GM10847 (cell line): Measurements from ENCODE around the gene JMJD7.

ENCODE experiments used
- POLR2A ChIP-seq: IDR thresholded peaks from 2 replicates; pipeline ENCODE4 v1.6.1; 2011; ENCODE audit not compliant: insufficient read length; ENCODE audit errors: extremely low read depth

JMJD7 gene

DNA sequence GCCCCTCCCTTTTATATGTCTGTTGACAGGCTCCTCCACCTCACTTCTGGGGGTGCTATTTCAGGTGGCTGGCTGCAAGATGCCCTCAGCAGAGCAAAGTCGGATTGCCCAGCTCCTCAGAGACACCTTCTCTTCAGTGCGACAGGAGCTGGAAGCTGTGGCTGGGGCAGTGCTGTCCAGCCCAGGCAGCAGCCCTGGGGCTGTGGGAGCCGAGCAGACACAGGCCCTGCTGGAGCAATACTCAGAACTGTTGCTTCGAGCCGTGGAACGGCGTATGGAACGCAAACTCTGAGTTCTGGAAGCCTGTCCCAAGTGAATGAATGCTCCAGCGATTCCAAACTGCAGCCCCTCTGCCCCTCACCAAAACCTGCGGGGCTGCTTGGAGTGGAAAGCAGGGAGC is 2.7 kb upstream of the JMJD7 start:
- TF ChIP-seq POLR2A, result no peak

DNA sequence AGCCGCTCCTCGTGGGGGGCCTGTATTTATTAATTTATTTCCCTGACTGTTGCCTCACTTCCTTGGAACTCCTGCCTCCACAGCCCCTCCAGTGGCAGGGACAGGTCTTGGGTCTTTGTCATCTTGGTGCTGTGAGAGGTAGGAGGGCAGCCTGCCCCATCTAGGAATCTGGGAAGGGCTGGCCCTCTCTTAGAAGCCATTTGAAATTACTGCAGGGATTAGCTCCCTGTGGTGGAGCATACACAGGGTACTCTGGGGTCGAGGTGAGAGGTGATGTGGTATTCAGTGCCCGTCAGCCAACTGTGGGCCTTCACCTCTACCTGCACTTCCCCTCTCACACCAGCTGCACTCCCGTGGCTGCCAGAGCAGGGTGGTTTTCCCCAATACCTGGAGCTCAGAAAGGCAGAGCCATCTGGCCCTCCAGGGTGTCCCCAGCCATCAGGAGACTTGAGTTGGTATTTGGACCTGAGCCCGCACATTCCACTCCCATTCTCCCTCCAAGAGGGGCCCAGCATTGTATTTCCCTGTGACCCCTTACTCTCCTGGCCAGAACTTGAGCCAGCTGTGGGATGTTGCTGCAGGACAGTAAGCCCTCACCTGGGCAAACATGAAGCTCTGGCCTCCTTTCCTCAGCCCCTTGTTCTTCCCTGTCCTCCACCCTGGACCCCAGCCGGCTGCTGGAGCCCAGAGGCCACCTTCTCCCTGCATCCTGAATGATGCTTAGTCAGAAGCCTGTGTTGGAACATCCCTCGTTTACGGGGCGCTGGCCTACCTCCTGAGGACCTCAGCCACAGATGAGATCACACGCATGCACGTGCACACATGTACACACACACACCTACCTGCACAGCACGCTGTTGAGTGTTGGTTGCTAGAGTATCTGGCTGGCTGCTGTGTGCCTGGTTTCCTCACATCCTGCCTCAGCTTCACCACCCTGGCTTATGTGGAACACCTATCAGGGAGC is 2.0 kb upstream of the JMJD7 start:
- no peak for TF ChIP-seq POLR2A

DNA sequence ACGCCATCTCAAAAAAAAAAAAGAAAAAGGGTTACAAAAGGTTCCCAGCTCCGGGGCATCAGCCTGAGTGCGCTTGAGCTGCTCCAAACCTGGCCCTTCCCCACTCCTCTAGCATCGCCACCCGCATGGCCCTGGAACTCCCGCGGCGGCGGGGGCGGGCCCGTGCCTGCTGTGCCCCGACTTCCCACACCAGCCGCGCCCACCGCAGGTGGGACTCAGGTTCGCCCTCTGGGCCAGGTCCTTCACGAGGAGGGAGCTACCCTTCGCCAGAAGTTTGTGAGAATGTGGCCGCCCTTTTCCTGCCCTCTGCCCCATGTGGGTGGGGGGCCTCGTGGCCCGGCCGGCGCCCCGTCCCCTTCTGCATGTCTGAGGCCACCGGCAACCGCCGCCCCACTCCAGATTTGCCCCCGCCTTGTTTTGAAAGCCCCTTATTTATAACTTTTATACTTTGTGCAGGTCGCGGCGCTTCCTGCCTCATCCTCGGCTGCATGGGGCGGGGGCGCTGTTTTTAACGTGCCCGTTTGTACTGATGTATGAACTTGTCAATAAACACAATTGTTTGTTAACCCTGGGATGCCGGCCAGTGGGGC is 507 bp upstream of the JMJD7 start:
- TF ChIP-seq POLR2A, result no peak

DNA sequence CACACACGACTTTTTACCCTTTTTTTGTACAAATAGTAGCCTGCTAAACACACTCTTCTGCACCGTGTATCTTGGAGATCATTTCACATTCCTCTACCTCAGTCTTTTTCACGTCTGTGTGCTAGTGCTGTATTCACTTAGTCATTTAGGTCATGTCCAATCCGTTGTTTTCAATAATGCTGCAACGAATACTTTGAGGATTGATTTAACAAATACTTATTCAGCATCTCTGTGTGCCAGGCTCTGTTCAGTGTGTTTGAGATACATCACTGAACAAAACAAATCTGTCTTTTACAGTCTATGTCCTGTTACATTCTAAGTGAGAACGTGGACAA is 882 bp downstream of the JMJD7 start:
- TF ChIP-seq POLR2A, result no peak

DNA sequence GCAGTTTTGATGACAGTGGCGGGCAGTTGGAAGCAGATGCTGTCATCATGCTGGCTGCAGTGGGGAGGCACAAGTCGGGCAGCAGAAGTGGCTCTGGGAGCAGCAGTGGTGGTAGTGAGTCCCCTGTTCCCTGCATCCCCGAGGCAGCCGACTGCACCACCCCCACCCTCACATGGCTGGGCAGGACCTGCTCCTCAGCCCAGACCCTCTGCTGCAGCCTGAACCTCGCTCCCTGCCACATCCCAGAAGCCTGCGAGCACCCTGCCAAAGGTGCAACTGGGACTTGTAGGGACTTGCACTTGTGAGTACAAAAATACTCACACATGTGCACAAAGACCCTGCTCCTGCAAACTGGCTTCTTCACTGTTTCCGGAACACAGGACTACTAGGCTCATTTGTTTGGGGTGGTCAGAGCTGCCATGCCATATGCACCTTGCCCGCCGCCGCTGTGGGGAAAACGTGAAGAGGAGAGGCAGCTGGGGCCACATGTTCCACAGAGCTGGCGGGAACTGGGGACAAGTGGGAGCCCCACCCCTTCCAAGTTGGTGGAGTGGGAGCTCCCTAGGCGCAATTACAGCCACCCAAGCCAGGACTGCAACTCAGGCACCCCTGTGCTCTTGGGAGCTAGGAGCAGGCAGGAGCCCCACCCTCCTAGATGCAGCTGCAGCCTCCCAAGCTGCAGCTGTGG is 2.2 kb downstream of the JMJD7 start:
- no peak for TF ChIP-seq POLR2A

DNA sequence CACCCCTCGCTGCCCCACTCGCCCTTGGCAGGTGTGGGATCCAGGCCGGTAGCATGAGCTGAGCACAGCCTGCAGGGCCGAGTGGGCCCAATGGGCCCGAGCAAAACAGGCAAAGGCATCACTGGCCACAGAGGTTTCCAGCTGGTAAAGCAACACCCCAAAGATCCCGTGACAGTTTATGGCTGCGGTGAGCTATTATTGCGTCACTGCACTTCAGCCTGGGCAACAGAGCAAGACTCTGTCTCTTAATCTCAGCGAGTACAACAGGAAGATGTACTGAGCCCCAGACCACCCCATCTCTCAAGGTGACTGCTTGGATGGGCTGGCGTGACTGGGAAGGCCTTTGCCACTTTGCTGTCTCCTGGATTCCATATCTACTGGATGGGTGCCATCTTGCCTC is 4.3 kb downstream of the JMJD7 start:
- TF ChIP-seq POLR2A, result no peak

DNA sequence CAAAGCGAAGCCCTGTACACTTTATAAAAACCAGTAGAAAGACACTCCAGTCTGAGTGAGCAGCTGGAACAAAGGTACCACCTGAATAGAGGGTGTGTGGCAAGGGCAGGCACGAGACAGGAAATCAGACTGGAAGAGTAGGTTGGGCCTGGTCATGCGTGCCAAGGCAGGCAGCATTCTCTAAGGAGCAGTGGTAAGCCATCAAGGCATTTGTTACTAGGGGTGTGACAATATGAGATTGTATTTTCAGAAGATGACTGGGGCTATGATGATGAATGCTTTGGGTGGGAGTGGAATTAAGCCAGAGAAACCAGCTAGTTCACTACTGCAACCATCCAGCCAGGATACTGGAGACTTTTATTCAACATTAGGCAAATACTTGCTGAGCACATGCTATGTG is 5.0 kb downstream of the JMJD7 start:
- no peak for TF ChIP-seq POLR2A

DNA sequence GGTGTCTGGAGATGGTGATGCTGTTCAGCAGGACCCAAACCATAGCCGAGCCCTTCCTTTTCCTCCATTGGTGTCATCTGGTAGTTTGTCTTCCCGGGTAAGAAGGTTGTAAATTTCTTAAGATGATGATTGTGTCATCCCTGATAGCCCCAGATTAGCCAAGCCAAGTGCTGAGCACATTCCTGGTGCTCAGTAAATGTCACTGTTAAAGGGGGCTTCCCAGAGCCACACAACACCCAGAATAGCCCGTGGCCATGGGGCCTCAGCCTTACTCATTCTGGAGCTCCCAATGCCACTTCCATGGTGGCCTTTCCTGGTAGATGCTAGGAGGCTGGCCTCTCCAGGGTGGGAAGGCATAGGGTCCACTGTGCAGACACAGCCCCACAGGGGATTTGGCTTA is 6.2 kb downstream of the JMJD7 start:
- TF ChIP-seq POLR2A, result no peak

DNA sequence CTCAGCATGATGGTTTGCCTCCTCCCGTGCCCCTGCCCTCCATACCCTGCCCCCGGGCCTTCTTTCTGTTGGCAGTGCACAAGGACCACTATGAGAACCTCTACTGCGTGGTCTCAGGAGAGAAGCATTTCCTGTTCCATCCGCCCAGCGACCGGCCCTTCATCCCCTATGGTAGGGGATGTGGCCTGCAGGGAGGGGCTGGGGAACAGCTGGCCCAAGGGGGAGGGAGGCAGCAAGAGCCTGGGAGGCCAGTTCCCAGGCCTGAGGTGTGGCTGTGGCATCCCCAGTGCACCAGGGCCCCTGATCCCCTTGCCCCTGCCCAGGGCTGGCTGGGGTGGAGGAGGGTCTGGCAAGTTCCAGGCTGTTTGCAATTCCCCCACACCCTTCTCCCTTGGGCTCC is 8.2 kb downstream of the JMJD7 start:
- TF ChIP-seq POLR2A, result no peak

DNA sequence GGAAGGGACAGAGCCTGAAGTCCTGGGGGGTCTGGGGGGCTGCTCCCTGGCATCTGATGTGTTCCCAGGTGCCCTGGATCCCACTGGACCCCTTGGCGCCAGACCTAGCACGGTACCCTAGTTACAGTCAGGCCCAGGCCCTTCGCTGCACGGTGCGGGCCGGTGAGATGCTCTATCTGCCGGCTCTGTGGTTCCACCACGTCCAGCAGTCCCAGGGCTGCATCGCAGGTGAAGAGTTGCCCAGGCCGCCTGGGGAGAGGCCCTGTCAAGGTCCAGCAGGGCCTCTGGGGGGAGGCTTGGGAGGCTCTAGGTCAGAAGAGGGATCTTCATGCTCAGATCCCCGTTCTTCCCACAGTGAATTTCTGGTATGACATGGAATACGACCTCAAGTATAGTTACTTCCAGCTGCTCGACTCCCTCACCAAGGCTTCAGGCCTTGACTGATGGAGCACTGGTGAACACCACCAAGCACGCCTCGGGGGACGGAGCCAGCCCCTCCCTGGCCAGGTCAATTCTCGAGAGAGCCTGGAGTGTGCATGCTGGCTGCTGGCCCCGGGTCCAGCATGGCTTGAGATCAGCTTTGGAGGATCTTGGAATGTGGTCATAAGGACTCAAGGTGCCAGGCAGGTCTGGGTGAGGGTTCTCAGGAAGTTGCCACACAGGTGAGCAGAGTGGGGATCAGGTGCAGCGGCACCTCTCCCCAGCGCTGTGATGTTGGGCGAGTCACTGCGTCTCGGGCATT is 9.0 kb downstream of the JMJD7 start:
- no peak for TF ChIP-seq POLR2A

DNA sequence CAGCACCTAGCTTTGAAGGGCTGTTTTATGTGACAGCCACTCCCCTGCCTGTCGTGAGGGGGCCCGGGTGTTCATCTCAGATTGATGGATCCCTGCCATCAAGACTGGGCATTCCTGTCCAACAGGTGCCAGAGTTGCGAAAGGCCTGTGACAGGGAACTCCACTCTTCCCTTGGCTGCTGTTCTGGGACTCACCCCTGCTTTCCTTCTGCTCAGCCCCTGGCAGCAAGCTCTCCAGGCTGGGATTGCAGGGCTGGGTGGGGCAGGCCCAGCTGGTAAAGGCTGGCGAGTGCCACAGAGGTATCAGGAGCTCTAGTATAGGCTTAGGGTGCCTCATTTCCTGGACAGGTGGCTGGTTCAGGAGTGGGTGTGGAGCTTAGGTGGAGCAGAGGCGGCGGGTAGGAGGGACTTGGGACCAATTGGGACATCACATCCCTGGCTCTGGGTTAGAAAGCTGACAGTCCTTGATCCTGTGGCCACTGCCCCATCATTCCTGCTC is 10.6 kb downstream of the JMJD7 start, which contains the start of gene PLA2G4B:
Gene PLA2G4B, plus strand, starts transcription at position 448 of the 498 bp plus-strand sequence. CDS start 67 bp downstream, outside the sequence.
- TF ChIP-seq POLR2A, result no peak

DNA sequence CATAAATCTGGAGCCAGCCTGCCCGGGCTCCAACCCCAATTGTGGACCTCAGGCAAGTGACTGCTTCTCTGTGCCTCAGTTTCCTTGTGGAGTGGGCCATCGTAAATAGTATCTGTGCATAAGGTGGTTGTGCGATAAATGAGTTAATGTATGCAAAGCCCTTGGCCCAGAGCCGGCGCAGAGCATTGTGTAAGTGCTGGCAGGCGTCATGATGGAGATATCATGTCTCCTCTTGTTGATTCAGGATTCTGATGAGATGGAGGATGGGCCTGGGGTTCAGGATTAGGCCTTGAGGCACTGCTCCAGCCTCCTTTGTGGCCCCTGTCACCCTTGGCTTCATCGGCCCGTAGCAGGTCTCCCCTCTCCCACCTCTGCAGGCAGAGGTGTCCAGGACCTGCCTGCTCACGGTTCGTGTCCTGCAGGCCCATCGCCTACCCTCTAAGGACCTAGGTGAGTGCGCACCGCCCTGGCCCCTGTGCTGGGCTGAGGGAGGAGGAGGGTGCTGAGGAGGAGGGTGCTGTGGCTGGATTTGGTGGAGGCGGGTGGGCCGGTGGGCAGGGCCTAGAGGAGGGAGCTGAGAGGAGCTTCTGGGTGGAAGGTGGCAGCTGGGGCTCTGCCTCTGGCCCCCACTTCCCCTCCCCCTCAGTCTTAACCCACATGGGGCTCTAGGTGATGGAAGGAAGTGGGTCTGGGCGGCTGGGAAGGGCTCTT is 12.0 kb downstream of the JMJD7 start:
- no peak for TF ChIP-seq POLR2A

DNA sequence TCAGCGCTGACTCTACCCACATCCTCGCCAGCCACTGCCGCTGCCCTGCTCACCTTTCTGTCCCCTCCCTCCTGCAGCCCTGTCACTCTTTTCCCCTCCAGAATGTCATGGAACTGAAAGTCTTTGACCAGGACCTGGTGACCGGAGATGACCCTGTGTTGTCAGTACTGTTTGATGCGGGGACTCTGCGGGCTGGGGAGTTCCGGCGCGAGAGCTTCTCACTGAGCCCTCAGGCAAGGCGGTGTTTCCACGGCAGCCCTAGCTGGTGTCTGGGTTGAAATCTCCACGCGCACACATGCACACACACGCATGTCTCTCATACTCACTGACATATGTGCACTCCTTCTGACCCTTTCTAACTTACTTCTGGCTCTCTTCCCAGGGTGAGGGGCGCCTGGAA is 12.8 kb downstream of the JMJD7 start:
- TF ChIP-seq POLR2A, result no peak

DNA sequence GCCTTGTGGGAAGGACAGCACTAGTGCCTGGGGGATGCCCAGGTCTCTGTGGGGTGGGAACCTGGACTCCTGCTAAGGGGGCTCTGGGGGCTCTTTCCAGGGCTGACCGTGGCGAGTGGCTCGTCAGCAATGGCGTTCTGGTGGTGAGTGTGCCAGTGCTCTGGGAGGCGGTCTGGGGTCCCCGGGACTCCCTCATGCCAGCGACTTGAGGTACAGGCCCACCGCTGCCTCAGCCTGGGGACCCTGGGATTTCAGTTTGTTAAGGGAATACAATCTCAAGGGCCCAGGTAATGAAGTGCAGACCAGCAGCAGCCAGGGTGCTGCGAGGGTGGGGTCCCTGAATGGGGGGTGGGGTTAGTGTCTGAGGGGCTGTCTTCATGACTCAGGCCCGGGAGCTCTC is 13.2 kb downstream of the JMJD7 start:
- TF ChIP-seq POLR2A, result no peak

DNA sequence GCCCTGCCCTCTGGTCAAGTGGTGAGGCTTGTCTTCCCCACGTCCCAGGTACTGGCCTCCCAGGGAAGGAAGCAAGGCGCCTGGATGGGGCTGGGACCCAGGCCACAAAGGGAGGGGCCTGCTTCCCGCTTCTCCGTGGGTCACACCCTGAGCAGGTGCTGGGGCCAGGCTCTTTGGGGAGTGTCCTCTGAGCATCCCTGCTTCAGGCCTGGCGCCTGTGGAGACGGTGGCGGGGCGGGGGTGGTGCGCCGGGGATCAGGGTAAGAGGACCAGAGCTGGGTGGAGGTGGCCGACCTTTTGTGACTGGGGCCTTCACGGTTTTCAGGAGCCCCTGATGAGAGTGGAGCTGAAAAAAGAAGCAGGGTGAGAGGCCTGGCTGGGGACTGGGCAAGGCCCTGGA is 14.3 kb downstream of the JMJD7 start:
- TF ChIP-seq POLR2A, result no peak

DNA sequence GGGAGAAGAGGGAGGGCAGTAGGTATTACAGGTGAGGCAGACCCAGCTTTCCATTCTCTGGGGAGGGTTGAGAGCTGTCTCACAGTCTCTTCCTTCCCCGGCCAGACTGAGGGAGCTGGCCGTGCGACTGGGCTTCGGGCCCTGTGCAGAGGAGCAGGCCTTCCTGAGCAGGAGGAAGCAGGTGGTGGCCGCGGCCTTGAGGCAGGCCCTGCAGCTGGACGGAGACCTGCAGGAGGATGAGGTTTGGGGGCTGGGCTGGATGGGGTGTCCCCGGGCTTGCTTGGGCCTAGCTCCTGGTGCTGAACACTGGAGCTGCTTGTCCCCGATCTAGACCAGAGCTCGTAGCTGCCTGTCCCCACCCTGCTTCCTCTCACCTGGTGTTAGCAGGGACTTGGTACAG is 15.7 kb downstream of the JMJD7 start:
- no peak for TF ChIP-seq POLR2A
